Activated CD4-positive, CD25-positive, alpha-beta regulatory T cell (primary cell): ENCODE measurements around the gene EGLN1.

ENCODE experiments used
- DNase-seq, 4 experiments: peaks; one replicate each; lab custom pipeline; 2025; lab: John Stamatoyannopoulos, UW

Gene EGLN1

GRCh38 chr1:231332761-231333160, 89.3 kb downstream of the EGLN1 start:
- DNase-seq, result no peak

DNA sequence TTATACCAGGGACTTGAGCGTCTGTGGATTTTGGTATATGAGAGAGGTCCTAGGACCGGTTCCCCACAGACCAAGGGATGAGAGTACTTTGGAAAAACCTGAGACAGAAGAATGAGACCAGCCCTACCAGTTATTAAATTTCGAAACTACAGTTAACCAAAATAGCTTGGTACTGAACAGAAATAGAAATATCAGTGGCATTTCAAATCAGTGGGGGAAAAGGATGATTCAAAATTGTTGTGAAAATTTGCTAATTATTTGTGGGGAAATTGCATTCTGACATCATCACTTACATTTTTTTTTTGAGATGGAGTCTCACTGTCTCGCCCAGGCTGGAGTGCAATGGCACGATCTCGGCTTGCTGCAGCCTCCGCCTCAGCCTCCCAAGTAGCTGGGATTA, 92.6 kb downstream of the EGLN1 start:
- no peak for DNase-seq

GRCh38 chr1:231327617-231328016, 94.5 kb downstream of the EGLN1 start:
- DNase-seq, result no peak

- no peak for DNase-seq
Observed at GRCh38 chr1:231326248-231326647, 95.8 kb downstream of the EGLN1 start.

GRCh38 chr1:231324660-231325059, 97.4 kb downstream of the EGLN1 start:
- DNase-seq, result no peak

GRCh38 chr1:231322880-231323530, 99.1 kb downstream of the EGLN1 start:
- no peak for DNase-seq

DNA sequence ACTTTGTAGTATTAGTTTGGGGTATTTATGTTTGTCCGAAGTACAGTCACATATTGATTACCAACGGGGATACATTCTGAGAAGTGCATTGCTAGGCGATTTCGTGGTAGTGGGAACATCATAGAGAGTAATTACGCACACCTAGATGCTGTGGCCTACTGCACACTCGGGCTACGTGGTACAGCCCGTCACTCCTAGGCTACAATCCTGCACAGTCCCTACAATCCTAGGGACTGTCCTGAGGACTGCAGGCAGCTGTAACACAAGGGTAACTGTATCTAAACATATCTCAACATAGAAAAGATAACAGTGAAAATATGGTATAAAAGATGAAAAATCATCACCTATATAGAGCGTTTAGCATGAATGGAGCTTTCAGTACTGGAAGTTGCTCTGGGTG, 103.0 kb downstream of the EGLN1 start:
- no peak for DNase-seq

DNA sequence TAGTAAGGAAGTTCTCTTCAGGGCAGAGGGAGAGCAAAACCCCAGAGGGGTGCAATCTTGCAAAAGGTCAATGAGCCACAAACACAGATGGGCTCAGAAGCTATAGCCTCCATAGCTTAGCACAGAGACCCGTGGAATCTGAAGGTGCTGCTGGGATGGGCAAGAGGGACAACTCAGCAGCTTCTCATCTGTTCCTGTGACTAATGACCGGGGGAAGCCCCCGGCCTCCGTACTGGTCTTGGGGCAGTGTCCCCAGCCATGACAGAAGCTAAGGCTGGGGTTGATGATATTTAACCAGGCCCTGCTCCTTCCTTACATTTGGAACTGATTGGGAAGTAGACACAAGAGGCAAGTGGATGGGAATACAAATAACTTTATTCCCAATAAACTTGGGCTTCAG, 103.5 kb downstream of the EGLN1 start:
- no peak for DNase-seq

DNA sequence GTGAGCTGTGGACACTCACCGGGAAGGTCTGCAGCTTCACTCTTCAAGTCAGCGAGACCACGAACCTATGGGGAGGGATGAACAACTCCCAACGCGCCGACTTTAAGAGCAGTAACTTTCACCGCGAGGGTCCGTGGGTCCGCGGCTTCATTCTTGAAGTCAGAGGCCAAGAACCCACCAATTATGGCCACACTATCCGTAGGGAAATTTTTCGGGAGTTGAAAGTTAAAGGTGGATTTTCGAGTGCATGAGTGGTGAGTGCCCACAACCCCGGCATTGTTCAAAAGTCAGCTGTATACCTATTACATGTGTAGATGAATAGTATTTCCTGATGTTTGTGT, 104.1 kb downstream of the EGLN1 start:
- DNase-seq, result no peak

DNA sequence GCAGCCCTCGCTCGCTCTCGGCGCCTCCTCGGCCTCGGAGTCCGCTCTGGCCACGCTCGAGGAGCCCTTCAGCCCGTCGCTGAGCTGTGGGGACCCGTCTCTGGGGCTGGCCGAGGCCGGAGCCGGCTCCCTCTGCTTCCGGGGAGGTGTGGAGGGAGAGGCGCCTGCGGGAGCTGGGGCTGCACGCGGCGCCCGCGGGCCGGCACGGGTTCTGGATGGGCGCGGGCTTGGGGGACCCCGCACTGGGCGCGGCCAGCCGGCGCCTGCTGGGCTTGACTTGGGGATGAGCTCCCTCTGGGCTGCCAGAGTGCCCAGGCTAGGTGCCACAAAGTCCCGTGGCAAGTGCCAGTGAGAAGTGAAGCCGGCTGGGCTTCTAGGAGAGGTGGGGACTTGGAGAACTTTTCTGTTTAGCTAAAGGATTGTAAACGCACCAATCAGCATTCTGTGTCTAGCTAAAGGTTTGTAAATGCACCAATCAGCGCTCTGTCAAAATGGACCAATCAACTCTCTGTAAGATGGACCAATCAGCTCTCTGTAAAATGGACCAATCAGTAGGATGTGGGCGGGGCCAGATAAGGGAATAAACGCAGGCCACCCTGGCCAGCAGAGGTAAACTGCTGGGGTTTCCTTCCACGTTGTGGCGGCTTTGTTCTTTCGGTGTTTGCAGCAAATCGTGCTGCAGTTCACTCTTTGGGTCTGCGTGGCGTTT, 104.6 kb downstream of the EGLN1 start:
- DNase-seq, result no peak

DNA sequence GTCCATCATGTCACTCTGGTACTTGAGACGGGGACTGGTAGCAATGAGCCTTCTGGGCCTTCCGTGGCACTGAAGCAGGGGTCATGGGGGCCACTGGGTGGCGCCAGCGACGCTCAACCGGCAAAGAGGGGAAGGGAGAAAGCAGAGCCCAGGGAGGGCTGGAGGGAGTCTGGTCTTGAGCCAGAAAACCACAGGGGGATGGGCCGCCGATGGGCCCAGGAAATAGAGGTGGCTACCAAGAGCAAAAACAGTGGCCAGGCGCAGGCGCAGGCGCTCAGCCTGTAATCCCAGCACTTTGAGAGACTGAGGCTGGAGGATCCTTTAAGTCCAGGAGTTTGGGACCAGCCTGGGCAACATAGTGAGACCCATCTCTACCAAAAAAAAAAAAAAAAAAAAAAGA, 106.2 kb downstream of the EGLN1 start:
- DNase-seq, result peak; percentile 3 to 9 (median 7)
